Fibroblast of peridontal ligament (primary cell): Measurements from ENCODE around the gene RAC2.
"Not testable (repeated sequence)": the region's sequence is repeated elsewhere in the genome, so short reads cannot be mapped to it uniquely, and the experiment has no call there.

Experiments used
- DNase-seq: peaks from one replicate; pipeline ENCODE4 v3.0.0-alpha.2; 2010; ENCODE audit errors: extremely low read depth

The RAC2 gene

DNA sequence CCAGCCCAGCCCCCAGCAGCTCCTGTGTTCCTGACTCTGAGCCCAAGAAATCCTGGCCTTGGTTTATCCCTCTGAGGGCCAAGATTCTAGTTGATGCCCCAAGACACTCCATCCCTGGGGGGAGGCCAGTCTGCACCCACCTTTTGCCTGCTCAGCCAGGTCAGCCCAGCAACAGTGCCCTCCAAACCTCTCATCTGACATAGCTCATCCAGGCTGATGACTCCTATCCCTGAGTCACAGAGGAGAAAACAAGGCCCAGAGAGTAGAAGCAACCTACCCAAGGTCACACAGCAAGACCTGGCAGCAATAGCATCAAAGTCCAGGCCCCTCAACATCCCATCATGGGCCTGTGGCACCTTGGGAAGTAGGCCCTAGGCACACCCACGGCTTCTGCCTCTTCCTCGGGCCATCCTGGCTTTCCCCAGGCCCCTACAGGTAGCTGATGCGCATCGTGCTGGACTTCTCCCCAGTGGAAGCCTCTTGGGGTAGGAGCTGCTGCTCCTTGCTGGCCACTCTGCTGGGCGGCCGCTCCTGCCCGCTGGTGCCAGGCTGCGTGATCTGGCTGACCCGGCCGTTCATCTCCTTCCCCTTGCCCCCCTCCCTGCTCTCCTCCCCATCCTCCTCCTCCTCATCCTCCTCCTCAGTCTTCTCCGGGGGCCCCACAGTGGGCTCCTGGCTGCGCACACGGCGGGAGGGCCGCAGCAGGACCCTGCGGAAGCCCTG lies 37.8 kb downstream of the RAC2 start:
- DNase-seq, result no peak

GRCh38 chr22:37205046-37205445 lies 39.0 kb downstream of the RAC2 start:
- DNase-seq, result no peak

- DNase-seq, result no peak
Observed at GRCh38 chr22:37204045-37204655, 39.9 kb downstream of the RAC2 start.

DNA sequence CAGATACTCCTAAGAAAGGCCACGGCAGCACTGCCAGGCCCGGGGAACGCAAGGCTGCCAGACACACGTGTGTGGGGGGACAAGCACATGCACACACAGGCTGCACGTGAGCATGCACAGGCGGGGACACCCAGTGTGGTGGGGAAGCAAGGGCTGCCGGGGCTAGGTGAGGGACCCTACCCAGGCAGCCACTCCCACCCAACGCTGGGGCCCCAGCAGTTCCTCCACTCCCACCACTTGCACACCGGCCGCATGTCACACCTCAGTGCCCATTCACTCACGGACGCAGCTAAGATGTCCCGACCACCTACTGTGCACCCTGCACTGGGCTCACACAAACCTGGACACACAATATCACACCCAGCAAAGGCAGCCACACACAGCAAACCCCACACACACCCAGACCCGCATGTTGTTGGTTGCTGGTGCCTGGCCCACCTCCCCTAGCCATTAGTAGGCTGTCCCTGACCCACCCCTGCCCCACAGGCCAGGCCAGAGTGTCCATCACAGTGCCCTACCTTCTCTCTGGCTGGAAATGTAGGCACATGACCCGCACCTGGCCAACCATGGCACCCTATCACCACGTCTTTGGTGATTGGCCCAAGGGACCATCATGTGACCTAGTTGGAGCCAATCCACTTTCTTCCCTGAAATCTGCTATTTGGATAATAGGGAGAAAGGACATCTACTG lies 40.6 kb downstream of the RAC2 start:
- DNase-seq, result no peak

DNA sequence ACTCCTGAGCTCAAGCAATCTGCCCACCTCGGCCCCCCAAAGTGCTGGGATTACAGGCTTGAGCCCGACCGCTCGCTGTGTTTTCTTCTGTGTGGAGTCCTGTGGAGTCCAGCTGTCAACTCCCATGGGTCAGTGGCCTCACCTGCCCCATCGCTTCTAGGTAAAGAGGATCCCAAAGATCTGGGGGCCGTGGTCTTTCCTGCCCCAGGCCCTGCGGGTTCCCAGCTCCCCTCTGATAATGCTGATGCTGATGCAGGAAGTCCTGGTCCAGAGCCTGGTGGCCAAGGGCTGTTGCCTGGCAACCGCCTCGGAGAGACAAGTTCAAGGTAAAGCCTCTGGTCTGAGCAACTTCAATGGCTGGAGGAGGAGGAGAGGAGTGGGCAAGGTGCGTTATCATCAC lies 41.4 kb downstream of the RAC2 start:
- DNase-seq, result no peak

DNA sequence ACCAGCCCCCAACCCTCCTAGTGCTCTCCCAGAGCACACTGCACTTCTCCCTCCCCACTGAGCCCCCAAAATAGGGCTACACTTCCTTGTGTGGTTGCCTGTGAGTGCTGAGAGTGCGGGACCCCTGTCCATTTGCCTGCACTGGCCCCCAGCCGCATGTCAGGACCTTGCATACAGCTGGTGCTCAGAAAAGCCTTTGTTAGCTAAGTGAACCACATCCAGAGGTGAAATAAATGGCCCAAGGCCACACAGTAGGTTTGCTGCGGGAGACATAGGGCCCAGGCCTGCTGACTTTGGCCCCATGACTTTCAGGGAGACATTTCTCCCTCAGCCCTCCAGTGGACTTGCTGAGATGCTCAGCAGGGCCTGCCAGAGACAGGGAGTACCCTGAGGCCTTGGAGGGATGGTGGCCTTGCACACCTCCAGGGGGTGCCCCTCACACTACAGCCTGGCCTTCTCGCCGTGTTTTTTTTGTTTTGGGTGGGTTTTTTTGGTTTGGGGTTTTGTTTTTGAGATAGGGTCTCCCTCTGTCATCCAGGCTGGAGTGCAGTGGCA lies 42.0 kb downstream of the RAC2 start:
- no peak for DNase-seq

GRCh38 chr22:37201443-37201820 lies 42.6 kb downstream of the RAC2 start:
- not testable (repeated sequence) for DNase-seq

DNA sequence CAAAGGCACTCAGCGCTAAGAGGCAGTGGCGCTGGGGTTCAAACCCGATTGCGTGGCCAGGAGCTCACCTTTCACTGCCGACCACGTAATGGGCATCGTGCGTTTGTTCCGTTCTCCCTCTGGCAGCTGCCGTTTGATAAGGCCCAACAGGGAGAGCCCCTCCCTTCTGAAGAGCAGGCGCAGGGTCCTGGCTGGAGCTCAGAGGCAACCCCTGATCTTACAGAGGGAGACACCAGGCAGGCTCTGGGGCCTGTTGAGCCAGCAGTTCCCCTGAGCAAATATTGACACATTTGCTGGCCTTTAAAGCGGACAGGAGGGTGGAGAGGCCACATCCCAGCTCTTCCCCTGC lies 44.3 kb downstream of the RAC2 start:
- DNase-seq, result no peak

DNA sequence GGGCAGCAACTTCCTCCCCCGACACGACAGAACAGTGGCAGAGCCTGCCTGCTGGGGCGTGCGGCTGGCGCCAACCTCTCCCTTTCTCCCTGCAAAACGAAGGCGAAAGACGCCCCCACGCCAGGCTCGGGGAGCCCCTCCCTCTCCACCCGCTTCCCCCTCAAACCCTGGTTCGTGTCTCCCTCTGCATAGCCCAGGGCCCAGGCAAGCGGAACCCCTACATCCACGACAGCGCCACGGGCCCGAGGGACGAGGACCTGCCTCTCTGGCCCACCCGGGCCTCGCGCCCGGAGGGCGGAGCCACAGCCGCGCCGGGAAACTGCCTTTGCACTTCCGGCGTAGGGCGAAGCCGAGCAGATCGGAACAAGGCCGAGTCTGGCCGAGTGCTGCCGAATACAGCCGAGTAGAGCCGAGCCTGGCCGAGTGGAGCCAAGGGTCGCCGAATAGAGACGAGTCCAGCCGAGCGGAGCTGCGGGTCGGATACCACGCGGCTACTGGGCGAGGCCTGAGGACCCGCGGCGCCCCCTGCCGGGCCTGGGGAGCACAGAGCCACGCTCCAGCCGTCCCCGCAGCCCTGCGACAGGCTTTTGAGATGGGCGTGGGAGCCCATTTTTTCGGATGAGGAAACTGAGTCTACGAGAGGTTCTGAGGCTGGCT lies 44.8 kb downstream of the RAC2 start:
- peak; percentile 97 for DNase-seq

- DNase-seq, result peak; percentile 67
Observed at GRCh38 chr22:37198258-37199102, 45.6 kb downstream of the RAC2 start.

DNA sequence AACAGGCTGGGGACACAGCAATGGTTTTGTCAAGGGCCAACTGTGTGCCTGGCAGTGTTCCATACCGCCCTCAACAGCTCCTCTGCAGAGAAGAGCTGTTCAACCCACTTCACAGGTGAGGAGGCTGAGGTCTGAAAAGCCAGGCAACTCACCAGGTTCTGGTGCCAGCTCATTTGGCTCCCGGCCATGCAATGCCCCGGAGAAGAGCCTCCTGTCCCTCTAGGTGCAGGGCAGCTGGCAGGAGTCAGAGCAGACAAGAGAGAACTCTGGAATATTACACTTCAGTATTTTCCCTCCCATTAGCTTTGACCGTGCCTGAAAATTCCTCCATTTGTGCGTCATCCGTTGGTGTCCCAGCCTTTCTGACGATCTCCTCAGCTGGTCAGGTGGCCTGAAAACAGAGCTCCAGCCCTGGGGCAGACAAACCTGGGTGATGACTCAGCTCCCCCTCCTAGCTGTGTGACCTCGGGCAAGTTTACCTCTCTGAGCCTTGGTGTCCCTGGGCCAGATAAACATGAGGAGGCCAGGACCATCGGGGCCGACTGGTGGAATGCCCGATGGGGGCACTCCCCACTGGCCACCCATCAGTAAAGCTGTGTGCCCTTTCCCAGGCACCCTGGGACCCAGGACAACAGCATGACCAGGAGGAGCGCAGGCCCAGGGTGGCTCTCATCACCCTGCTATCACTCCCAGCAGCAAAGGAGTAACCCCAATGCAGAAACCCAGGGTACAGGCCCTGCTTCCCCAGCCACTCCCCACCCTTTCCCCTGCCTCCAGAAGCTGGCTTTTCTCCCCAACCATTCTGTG lies 46.4 kb downstream of the RAC2 start:
- DNase-seq, result no peak

GRCh38 chr22:37196539-37197450 lies 47.3 kb downstream of the RAC2 start:
- DNase-seq, result peak; percentile 87

GRCh38 chr22:37195921-37196320 lies 48.1 kb downstream of the RAC2 start:
- no peak for DNase-seq

GRCh38 chr22:37194750-37195149 lies 49.3 kb downstream of the RAC2 start:
- no peak for DNase-seq

- DNase-seq, result peak; percentile 63
Observed at GRCh38 chr22:37193629-37194191, 50.4 kb downstream of the RAC2 start.

DNA sequence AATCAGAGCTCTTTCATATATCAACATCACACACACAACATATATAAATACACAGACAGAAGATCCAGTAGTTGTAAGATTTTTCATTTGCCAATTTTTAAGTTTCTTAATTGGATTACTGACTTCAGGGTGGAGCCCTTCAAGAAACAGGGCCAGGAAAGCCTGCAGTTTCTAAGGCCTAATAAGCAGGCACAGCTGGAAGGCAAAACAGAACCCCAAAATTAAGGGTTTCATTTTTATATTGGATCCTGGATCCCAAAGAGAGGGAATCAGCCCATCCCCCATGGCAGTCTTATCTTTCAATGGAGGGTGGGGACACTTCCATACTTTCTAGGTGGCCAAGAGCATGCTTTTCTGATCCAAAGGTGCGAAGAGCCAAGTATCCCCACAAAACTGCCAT lies 51.3 kb downstream of the RAC2 start:
- DNase-seq, result no peak

GRCh38 chr22:37192204-37192603 lies 51.9 kb downstream of the RAC2 start:
- no peak for DNase-seq

- DNase-seq, result no peak
Observed at GRCh38 chr22:37190262-37190780, 53.7 kb downstream of the RAC2 start.

DNA sequence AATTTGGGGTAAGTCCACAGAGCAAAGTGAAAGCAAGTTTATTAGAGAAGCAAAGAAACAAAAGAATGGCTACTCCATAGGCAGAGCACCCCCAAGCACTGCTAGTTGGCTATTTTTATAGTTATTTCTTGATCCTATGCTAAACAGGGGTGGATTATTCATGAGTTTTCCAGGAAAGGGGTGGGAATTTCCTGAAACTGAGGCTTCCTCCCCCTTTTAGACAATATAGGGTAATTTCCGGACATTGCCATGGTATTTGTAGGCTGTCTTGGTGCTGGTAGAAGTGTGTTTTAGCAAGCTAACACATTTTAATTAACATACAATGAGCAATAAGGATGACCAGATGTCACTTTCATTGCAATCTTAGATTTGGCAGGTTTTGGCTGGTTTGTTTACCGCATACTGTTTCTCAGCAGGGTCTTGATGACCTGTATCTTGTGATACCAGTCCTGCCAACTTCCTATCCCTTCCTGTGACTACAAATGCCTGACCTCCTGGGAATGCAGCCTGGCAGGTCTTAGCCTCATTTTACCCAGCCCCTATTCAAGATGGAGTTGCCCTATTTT lies 55.1 kb downstream of the RAC2 start:
- DNase-seq, result no peak
